Measurements from ENCODE around the gene ARHGEF6.

DNA sequence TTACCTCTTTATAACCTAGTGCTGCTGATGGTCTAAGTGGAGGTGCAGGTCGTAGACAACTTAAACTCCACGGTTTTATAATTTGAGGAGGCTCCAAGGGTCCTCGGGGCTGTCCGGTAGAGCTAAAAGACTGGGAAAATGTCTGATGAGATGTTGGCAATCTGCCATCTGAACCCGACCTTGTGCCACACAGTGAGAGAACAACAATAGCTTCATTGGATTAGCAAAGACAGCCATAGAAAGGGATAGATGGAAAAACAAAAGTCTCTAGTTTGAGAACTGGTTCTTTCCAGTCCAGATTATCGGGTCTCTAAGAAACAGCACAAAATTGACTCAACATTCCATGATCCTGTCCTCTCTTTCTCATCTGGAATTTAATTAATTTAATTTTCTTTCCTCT lies 101.2 kb downstream of the ARHGEF6 start:
- TF ChIP-seq, protein P1, sequence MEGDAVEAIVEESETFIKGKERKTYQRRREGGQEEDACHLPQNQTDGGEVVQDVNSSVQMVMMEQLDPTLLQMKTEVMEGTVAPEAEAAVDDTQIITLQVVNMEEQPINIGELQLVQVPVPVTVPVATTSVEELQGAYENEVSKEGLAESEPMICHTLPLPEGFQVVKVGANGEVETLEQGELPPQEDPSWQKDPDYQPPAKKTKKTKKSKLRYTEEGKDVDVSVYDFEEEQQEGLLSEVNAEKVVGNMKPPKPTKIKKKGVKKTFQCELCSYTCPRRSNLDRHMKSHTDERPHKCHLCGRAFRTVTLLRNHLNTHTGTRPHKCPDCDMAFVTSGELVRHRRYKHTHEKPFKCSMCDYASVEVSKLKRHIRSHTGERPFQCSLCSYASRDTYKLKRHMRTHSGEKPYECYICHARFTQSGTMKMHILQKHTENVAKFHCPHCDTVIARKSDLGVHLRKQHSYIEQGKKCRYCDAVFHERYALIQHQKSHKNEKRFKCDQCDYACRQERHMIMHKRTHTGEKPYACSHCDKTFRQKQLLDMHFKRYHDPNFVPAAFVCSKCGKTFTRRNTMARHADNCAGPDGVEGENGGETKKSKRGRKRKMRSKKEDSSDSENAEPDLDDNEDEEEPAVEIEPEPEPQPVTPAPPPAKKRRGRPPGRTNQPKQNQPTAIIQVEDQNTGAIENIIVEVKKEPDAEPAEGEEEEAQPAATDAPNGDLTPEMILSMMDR (conservative IDR thresholded peaks at IDR 0.05; ENCODE audit: low read length): no peak
- TF ChIP-seq EZH2phosphoT487 (IDR thresholded peaks at IDR 0.05; ENCODE audit: borderline replicate concordance): no peak

All from Loucy (cell line).